HG02938 (cell line): ENCODE data around the gene GYPC.
A peak's percentile ranks its signal among the peaks of the same experiment; 100 is the strongest.
"Not testable (repeated sequence)": the region's sequence is repeated elsewhere in the genome, so short reads cannot be mapped to it uniquely, and the experiment has no call there.

Experiments used
- ATAC-seq: cut with Tn5 transposase; IDR thresholded peaks from one replicate; pipeline ENCODE4 v1.9.1; 2021; ENCODE audit warnings: mild to moderate bottlenecking, moderate library complexity; ENCODE audit not compliant: unreplicated experiment

GYPC gene

GRCh38 chr2:126655500-126656430, at the start of gene GYPC:
GYPC (plus strand) TSS chr2:126656158; CDS start chr2:126656264, 106 bp downstream.
- peak; percentile 36 for ATAC-seq

- no peak for ATAC-seq
Measured at GRCh38 chr2:126614524-126615227, 41.3 kb upstream of the GYPC start.

- no peak for ATAC-seq
Measured at GRCh38 chr2:126616606-126617069, 39.3 kb upstream of the GYPC start.

- ATAC-seq: no peak
Measured at GRCh38 chr2:126620302-126620701, 35.7 kb upstream of the GYPC start.

GRCh38 chr2:126623000-126623399, 33.0 kb upstream of the GYPC start:
- no peak for ATAC-seq

GRCh38 chr2:126627643-126628042, 28.3 kb upstream of the GYPC start:
- no peak for ATAC-seq

GRCh38 chr2:126634273-126634861, 21.6 kb upstream of the GYPC start:
- no peak for ATAC-seq

- no peak for ATAC-seq
Measured at GRCh38 chr2:126635281-126635680, 20.7 kb upstream of the GYPC start.

GRCh38 chr2:126635736-126636135, 20.2 kb upstream of the GYPC start:
- no peak for ATAC-seq

GRCh38 chr2:126637386-126637785, 18.6 kb upstream of the GYPC start:
- no peak for ATAC-seq

- ATAC-seq: no peak
Measured at GRCh38 chr2:126638746-126639145, 17.2 kb upstream of the GYPC start.

- ATAC-seq: no peak
Measured at GRCh38 chr2:126639276-126639675, 16.7 kb upstream of the GYPC start.

GRCh38 chr2:126641294-126641693, 14.7 kb upstream of the GYPC start:
- not testable (repeated sequence) for ATAC-seq

GRCh38 chr2:126642031-126642430, 13.9 kb upstream of the GYPC start:
- no peak for ATAC-seq

- no peak for ATAC-seq
Measured at GRCh38 chr2:126643431-126643830, 12.5 kb upstream of the GYPC start.

- ATAC-seq: no peak
Measured at GRCh38 chr2:126643972-126644371, 12.0 kb upstream of the GYPC start.

GRCh38 chr2:126644630-126645191, 11.2 kb upstream of the GYPC start:
- peak; percentile 97 for ATAC-seq

GRCh38 chr2:126645211-126645618, 10.7 kb upstream of the GYPC start:
- ATAC-seq: peak; percentile 70

GRCh38 chr2:126646026-126646425, 9.9 kb upstream of the GYPC start:
- ATAC-seq: no peak

- not testable (repeated sequence) for ATAC-seq
Measured at GRCh38 chr2:126647714-126648344, 8.1 kb upstream of the GYPC start.

GRCh38 chr2:126648345-126648786, 7.6 kb upstream of the GYPC start:
- ATAC-seq: not testable (repeated sequence)
